Hepatocyte (in vitro differentiated cells): Measurements from ENCODE around the gene GALNT18. TPM values are rescaled to one million over a fixed set of nuclear protein-coding genes. Genes with fewer than 3 reads are reported as not detected.

Experiments used
- DNase-seq: peaks from one replicate; pipeline ENCODE4 v3.0.0-alpha.2; 2016; ENCODE audit warnings: low spot score
- H2AFZ ChIP-seq: fragments of 200-600 bp; sonication (generic); 2 replicates; pipeline ENCODE4 v1.6.0; 2016; ENCODE audit warnings: antibody characterized with exemption, mild to moderate bottlenecking
- H3K27ac ChIP-seq: fragments of 200-600 bp; sonication (generic); 2 replicates; pipeline ENCODE4 v1.5.1; 2016; ENCODE audit warnings: mild to moderate bottlenecking
- H3K27me3 ChIP-seq: fragments of 200-600 bp; sonication (generic); 2 replicates; pipeline ENCODE4 v1.6.1; 2016
- H3K36me3 ChIP-seq: fragments of 200-600 bp; sonication (generic); replicated peaks from 2 replicates; pipeline ENCODE4 v1.5.1; 2016; ENCODE audit warnings: low read depth; ENCODE audit not compliant: insufficient read depth
- H3K4me1 ChIP-seq: fragments of 200-600 bp; sonication (generic); 2 replicates; pipeline ENCODE4 v1.5.1; 2016; ENCODE audit warnings: mild to moderate bottlenecking, moderate library complexity; ENCODE audit not compliant: insufficient read depth
- H3K4me2 ChIP-seq: fragments of 200-600 bp; sonication (generic); 2 replicates; pipeline ENCODE4 v1.6.0; 2016
- H3K4me3 ChIP-seq: fragments of 200-600 bp; sonication (generic); 2 replicates; pipeline ENCODE4 v1.5.1; 2016; ENCODE audit warnings: mild to moderate bottlenecking
- H3K79me2 ChIP-seq: fragments of 200-600 bp; sonication (generic); 2 replicates; pipeline ENCODE4 v1.6.0; 2017; ENCODE audit warnings: mild to moderate bottlenecking
- H3K9me2 ChIP-seq: fragments of 200-600 bp; sonication (generic); replicated peaks from 2 replicates; pipeline ENCODE4 v1.6.0; 2017; ENCODE audit warnings: mild to moderate bottlenecking; ENCODE audit not compliant: insufficient read depth
- H3K9me3 ChIP-seq: fragments of 200-600 bp; sonication (generic); 2 replicates; pipeline ENCODE4 v1.5.1; 2016; ENCODE audit warnings: low read depth, mild to moderate bottlenecking
- H4K20me1 ChIP-seq: fragments of 200-600 bp; sonication (generic); 2 replicates; pipeline ENCODE4 v1.6.0; 2016; ENCODE audit warnings: mild to moderate bottlenecking; ENCODE audit not compliant: insufficient read depth, poor library complexity, severe bottlenecking
- EZH2 ChIP-seq: fragments of 200-600 bp; sonication (generic); IDR thresholded peaks from 2 replicates; pipeline ENCODE4 v1.6.1; 2016; ENCODE audit warnings: antibody characterized with exemption, mild to moderate bottlenecking, borderline replicate concordance
- EZH2phosphoT487 ChIP-seq: fragments of 200-600 bp; sonication (generic); IDR thresholded peaks from one replicate; pipeline ENCODE4 v1.6.1; 2018; ENCODE audit warnings: antibody characterized with exemption, mild to moderate bottlenecking, low read depth, moderate library complexity; ENCODE audit not compliant: unreplicated experiment, severe bottlenecking
- WGBS: methylation state at CpG from one replicate; pipeline ENCODE4 v1.1.6; 2016; ENCODE audit warnings: low lambda C conversion rate; ENCODE audit errors: missing lambda C conversion rate; 5-methylcytosine and 5-hydroxymethylcytosine counted together
- polyA plus RNA-seq: library from polyadenylated mRNA; unstranded; fragments of >200 nt; fragmentation: Nextera tagmentation; extraction: Ambion mirVana; gene quantifications from 2 replicates; pipeline ENCODE4 v1.2.1, GENCODE V29; 2016
- total RNA-seq: library from RNA; depleted of rRNA; stranded (reverse); fragments of >200 nt; gene quantifications from 2 replicates; pipeline ENCODE4 v1.2.3, GENCODE V29; 2014
- TF ChIP-seq, protein P1 (sequence below): fragments of 200-600 bp; sonication (generic); IDR thresholded peaks from 2 replicates; pipeline ENCODE4 v1.5.1; 2016; ENCODE audit warnings: antibody characterized with exemption, mild to moderate bottlenecking; ENCODE audit not compliant: poor library complexity

The GALNT18 gene
- total and polyA plus RNA-seq, 2 experiments from 2014 or later = 11.6 to 22.4 TPM

DNA sequence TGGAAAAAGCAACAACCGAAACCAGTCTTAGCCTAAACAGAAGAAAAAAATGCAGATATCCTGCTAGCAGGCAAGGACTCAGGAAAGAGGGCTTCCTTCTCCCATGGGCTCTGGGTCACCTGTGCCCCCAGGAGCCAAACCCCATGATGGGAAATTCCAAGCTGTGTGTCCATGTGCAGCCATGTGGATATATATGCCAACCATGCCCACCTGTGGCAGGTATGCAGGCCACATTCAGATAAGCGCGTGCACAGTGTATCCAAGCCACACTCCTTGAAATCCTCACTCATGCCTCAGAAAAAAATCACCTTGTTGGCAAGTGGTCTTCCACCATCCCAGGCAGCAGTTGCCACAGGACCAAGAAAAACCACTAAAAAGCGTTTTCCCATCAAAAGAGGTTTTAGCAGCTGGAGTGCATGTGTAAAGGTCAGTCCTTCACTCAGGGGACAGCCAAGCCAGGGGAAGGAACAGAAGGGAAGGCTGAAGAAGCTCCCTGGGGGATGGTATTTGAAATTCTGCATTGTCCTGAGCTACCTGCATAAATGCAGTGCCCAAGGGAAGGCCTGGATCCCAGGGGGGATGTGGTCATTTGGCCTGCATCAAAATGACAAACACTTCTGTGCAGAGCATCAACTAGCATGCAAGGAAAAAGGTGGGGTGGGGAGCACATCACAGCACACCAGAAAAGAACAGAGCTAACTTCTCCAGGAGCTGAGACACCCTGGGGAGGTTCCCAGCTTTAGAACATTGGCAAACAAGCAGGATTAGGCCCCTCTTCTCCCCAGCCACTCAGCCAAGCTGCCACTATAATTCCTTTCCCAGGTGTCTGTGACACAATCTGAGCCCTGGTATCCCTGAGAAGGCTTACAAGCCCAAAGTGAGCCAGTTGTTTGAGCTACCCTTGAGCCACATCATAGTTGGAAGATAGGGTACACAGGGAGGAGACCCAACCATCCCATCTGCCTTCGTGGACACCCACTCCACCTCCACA lies 76.2 kb downstream of the GALNT18 start:
- Histone ChIP-seq H3K27me3 (no peaks in the 10 kb centered on the region), H3K36me3 (no peaks in the 10 kb centered on the region), H3K4me3 (no peak overlapping the region), H3K27ac (no peak overlapping the region), H4K20me1 (no peaks in the 10 kb centered on the region), H3K4me2 (no peak overlapping the region), H3K9me3 (no peaks in the 10 kb centered on the region), H3K4me1 (no peaks in the 10 kb centered on the region), H3K9me2 (no peaks in the 10 kb centered on the region), H3K79me2 (no peaks in the 10 kb centered on the region), H2AFZ (no peak overlapping the region)
- TF ChIP-seq EZH2 (no peak), EZH2phosphoT487 (no peak)
- TF ChIP-seq, protein P1, sequence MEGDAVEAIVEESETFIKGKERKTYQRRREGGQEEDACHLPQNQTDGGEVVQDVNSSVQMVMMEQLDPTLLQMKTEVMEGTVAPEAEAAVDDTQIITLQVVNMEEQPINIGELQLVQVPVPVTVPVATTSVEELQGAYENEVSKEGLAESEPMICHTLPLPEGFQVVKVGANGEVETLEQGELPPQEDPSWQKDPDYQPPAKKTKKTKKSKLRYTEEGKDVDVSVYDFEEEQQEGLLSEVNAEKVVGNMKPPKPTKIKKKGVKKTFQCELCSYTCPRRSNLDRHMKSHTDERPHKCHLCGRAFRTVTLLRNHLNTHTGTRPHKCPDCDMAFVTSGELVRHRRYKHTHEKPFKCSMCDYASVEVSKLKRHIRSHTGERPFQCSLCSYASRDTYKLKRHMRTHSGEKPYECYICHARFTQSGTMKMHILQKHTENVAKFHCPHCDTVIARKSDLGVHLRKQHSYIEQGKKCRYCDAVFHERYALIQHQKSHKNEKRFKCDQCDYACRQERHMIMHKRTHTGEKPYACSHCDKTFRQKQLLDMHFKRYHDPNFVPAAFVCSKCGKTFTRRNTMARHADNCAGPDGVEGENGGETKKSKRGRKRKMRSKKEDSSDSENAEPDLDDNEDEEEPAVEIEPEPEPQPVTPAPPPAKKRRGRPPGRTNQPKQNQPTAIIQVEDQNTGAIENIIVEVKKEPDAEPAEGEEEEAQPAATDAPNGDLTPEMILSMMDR = no peak
- 92% methylated on average over 5 of the region's 5 CpGs for WGBS
- DNase-seq = no peak

DNA sequence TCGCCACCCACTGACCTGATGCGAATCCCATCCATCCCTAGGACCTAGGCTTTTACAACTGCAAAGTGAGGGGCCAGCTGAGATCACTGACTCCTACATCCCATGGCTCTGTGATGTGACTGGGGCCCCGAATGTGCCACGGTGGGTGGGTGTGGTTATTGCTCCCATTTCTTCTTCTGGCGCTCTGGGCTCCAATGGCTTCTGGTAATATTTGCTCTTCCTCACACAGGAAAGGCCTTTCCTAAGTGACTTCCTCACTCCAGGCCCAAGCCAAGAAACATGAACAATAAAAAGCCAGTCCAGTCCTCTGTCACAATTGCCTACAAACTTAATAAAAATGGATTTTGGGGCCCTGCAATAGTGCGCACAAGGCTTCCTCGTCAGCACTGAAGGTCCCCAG lies 78.1 kb downstream of the GALNT18 start:
- Histone ChIP-seq H3K36me3 (no peaks in the 10 kb centered on the region), H3K4me3 (no peak overlapping the region), H3K79me2 (no peaks in the 10 kb centered on the region), H3K9me2 (no peaks in the 10 kb centered on the region), H4K20me1 (no peaks in the 10 kb centered on the region), H2AFZ (no peak overlapping the region), H3K4me2 (no peak overlapping the region), H3K4me1 (peaks cover 5% of the 10 kb centered on the region), H3K27ac (no peak overlapping the region), H3K27me3 (no peaks in the 10 kb centered on the region), H3K9me3 (no peaks in the 10 kb centered on the region)
- TF ChIP-seq EZH2phosphoT487 (no peak), EZH2 (no peak)
- TF ChIP-seq, protein P1 = no peak
- WGBS = 93% methylated on average over 7 of the region's 7 CpGs
- DNase-seq = no peak

DNA sequence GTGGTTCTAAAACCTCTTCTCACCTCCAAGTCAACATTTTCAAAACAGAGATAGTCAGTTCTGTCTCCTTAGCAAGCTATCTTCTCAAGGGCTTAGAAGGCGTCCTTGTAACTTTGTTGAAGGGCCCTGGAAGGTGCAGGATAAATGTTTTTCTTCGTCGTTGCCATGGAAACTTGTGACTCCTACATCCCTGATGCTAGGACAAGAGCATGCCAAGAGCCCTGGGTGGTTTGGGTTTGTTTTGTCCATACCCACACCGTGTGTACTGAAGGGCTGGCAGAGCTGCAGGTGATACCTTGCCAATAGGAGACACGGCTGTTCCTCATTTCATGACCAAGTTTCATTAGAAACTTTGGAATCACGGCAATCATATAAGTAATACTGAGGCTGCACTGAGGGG lies 81.6 kb downstream of the GALNT18 start:
- Histone ChIP-seq H3K4me3 (no peak overlapping the region), H3K4me1 (peaks cover 15% of the 10 kb centered on the region), H3K27me3 (no peaks in the 10 kb centered on the region), H3K36me3 (no peaks in the 10 kb centered on the region), H3K9me3 (no peaks in the 10 kb centered on the region), H2AFZ (no peak overlapping the region), H4K20me1 (no peaks in the 10 kb centered on the region), H3K27ac (no peak overlapping the region), H3K9me2 (no peaks in the 10 kb centered on the region), H3K4me2 (no peak overlapping the region), H3K79me2 (no peaks in the 10 kb centered on the region)
- no peak for DNase-seq
- TF ChIP-seq EZH2 (no peak), EZH2phosphoT487 (no peak)
- TF ChIP-seq, protein P1 = no peak
- 94% methylated on average over 6 of the region's 6 CpGs for WGBS
